MM.1S (cell line): Measurements from ENCODE around the gene LAMC3.

ENCODE experiments used
- DNase-seq: peaks from one replicate; pipeline ENCODE4 v3.0.0-alpha.2; 2015
- H2AFZ ChIP-seq: fragments of 300-600 bp; sonication (generic); 2 replicates; pipeline ENCODE4 v1.6.0; 2016; ENCODE audit warnings: antibody characterized with exemption, low read length
- H3F3A ChIP-seq: fragments of 300-600 bp; sonication (generic); 2 replicates; pipeline ENCODE4 v1.6.1; 2016; ENCODE audit warnings: mild to moderate bottlenecking, antibody characterized with exemption, low read length, moderate library complexity, mixed read lengths; ENCODE audit not compliant: insufficient read depth
- H3K27ac ChIP-seq: fragments of 300-600 bp; sonication (generic); 2 replicates; pipeline ENCODE4 v1.5.1; 2016; ENCODE audit warnings: mild to moderate bottlenecking, low read length
- H3K27me3 ChIP-seq: fragments of 300-600 bp; sonication (generic); replicated peaks from 2 replicates; pipeline ENCODE4 v1.6.0; 2016; ENCODE audit warnings: low read length; ENCODE audit not compliant: insufficient read depth
- H3K36me3 ChIP-seq: fragments of 300-600 bp; sonication (generic); replicated peaks from 2 replicates; pipeline ENCODE4 v1.6.1; 2016; ENCODE audit warnings: mild to moderate bottlenecking, low read length, mixed read lengths; ENCODE audit not compliant: insufficient read depth
- H3K4me1 ChIP-seq: fragments of 300-600 bp; sonication (generic); 2 replicates; pipeline ENCODE4 v1.6.1; 2016; ENCODE audit warnings: low read length, mixed read lengths
- H3K4me2 ChIP-seq: fragments of 300-600 bp; sonication (generic); 2 replicates; pipeline ENCODE4 v1.6.0; 2016; ENCODE audit warnings: low read depth, low read length
- H3K4me3 ChIP-seq: fragments of 300-600 bp; sonication (generic); 2 replicates; pipeline ENCODE4 v1.5.1; 2016; ENCODE audit warnings: low read length, mixed read lengths
- H3K79me2 ChIP-seq: fragments of 300-600 bp; sonication (generic); 2 replicates; pipeline ENCODE4 v1.6.1; 2016; ENCODE audit warnings: mixed run types, low read length, mixed read lengths
- H3K9ac ChIP-seq: fragments of 300-600 bp; sonication (generic); 2 replicates; pipeline ENCODE4 v1.6.1; 2016; ENCODE audit warnings: low read length, mixed read lengths
- H3K9me2 ChIP-seq: fragments of 300-600 bp; sonication (generic); replicated peaks from 2 replicates; pipeline ENCODE4 v1.6.1; 2016; ENCODE audit warnings: mild to moderate bottlenecking, low read length, mixed read lengths; ENCODE audit not compliant: insufficient read depth
- H3K9me3 ChIP-seq: fragments of 300-600 bp; sonication (generic); replicated peaks from 2 replicates; pipeline ENCODE4 v1.6.1; 2016; ENCODE audit warnings: mild to moderate bottlenecking, low read length, mixed read lengths; ENCODE audit not compliant: insufficient read depth
- H4K20me1 ChIP-seq: fragments of 300-600 bp; sonication (generic); 2 replicates; pipeline ENCODE4 v1.6.1; 2016; ENCODE audit warnings: mild to moderate bottlenecking, low read length, moderate library complexity, mixed read lengths; ENCODE audit not compliant: insufficient read depth
- EZH2 ChIP-seq: fragments of 300-600 bp; sonication (generic); optimal IDR thresholded peaks from 2 replicates; pipeline ENCODE3; 2017; ENCODE audit warnings: low read depth, mild to moderate bottlenecking, antibody characterized with exemption, low read length, mixed read lengths
- EZH2phosphoT487 ChIP-seq: fragments of 300-600 bp; sonication (generic); IDR thresholded peaks from 2 replicates; pipeline ENCODE4 v1.6.1; 2018; ENCODE audit warnings: antibody characterized with exemption, low read length
- TF ChIP-seq, protein P1 (sequence below): fragments of 300-600 bp; sonication (generic); IDR thresholded peaks from 2 replicates; pipeline ENCODE4 v1.5.1; 2016; ENCODE audit warnings: antibody characterized with exemption, low read length, mixed read lengths

Gene LAMC3

DNA sequence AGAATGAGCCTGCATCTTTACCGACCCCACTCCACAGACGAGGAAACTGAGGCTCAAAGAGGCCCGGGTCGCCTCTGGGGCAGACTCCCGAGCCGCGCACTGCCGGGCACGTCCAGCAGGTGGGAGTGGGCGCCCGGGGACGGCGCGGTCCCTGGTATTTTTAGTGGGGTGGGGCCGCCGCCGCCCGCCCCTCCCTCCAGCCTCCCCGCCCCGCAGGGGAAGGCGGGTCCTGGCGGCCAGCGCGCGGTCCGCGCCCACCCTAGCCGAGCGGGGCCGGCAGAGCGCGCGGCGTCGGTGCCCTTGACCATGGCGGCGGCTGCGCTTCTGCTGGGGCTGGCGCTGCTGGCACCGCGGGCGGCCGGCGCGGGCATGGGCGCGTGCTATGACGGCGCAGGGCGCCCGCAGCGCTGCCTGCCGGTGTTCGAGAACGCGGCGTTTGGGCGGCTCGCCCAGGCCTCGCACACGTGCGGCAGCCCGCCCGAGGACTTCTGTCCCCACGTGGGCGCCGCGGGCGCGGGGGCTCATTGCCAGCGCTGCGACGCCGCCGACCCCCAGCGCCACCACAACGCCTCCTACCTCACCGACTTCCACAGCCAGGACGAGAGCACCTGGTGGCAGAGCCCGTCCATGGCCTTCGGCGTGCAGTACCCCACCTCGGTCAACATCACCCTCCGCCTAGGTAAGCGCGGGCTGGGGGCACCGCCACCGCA, at the start of gene LAMC3:
TSS of gene LAMC3 (plus strand) at position 266 of the 710 bp plus-strand sequence. CDS start at position 307, 41 bp downstream.
- Histone ChIP-seq H3K9me3 (no peaks in the 10 kb centered on the region), H3K79me2 (no peaks in the 10 kb centered on the region), H4K20me1 (no peaks in the 10 kb centered on the region), H3K4me3 (no peak within 1 kb of the TSS), H3F3A (no peaks in the 10 kb centered on the region), H3K9ac (no peak within 1 kb of the TSS), H3K9me2 (no peaks in the 10 kb centered on the region), H3K4me2 (no peak within 1 kb of the TSS), H3K27ac (no peak within 1 kb of the TSS), H2AFZ (no peak within 1 kb of the TSS), H3K36me3 (no peaks in the 10 kb centered on the region), H3K4me1 (no peaks in the 10 kb centered on the region), H3K27me3 (peaks cover 97% of the 10 kb centered on the region)
- no peak for DNase-seq
- TF ChIP-seq EZH2phosphoT487 (no peak), EZH2 (no peak)

- H3K79me2 ChIP-seq = no peaks in the 10 kb centered on the region
- H3K27ac ChIP-seq = no peak overlapping the region
- no peaks in the 10 kb centered on the region for H4K20me1 ChIP-seq
- H2AFZ ChIP-seq = no peak overlapping the region
- no peak overlapping the region for H3K4me3 ChIP-seq
- H3K4me1 ChIP-seq = no peaks in the 10 kb centered on the region
- no peak for DNase-seq
- H3K27me3 ChIP-seq = peaks cover 83% of the 10 kb centered on the region
- no peak overlapping the region for H3K9ac ChIP-seq
- TF ChIP-seq EZH2phosphoT487 (no peak), EZH2 (no peak)
- TF ChIP-seq, protein P1, sequence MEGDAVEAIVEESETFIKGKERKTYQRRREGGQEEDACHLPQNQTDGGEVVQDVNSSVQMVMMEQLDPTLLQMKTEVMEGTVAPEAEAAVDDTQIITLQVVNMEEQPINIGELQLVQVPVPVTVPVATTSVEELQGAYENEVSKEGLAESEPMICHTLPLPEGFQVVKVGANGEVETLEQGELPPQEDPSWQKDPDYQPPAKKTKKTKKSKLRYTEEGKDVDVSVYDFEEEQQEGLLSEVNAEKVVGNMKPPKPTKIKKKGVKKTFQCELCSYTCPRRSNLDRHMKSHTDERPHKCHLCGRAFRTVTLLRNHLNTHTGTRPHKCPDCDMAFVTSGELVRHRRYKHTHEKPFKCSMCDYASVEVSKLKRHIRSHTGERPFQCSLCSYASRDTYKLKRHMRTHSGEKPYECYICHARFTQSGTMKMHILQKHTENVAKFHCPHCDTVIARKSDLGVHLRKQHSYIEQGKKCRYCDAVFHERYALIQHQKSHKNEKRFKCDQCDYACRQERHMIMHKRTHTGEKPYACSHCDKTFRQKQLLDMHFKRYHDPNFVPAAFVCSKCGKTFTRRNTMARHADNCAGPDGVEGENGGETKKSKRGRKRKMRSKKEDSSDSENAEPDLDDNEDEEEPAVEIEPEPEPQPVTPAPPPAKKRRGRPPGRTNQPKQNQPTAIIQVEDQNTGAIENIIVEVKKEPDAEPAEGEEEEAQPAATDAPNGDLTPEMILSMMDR = no peak
- H3K4me2 ChIP-seq = no peak overlapping the region
- H3K9me3 ChIP-seq = no peaks in the 10 kb centered on the region
- H3K9me2 ChIP-seq = no peaks in the 10 kb centered on the region
- no peaks in the 10 kb centered on the region for H3K36me3 ChIP-seq
- no peaks in the 10 kb centered on the region for H3F3A ChIP-seq
Observed at GRCh38 chr9:130959809-130960334, 49.1 kb upstream of the LAMC3 start.

- Histone ChIP-seq H3K27me3 (peaks cover 92% of the 10 kb centered on the region), H3K27ac (no peak overlapping the region), H3K4me1 (no peaks in the 10 kb centered on the region), H3F3A (no peaks in the 10 kb centered on the region), H4K20me1 (no peaks in the 10 kb centered on the region), H3K9ac (no peak overlapping the region), H2AFZ (no peak overlapping the region), H3K9me3 (no peaks in the 10 kb centered on the region), H3K4me3 (no peak overlapping the region), H3K79me2 (no peaks in the 10 kb centered on the region), H3K4me2 (no peak overlapping the region), H3K9me2 (no peaks in the 10 kb centered on the region), H3K36me3 (no peaks in the 10 kb centered on the region)
- TF ChIP-seq, protein P1 = no peak
- TF ChIP-seq EZH2phosphoT487 = no peak
- TF ChIP-seq EZH2 = no peak
- no peak for DNase-seq
Observed at GRCh38 chr9:130960522-130961378, 48.2 kb upstream of the LAMC3 start.
